HG03469 (cell line): Measurements from ENCODE around the gene ZNF316.

Experiments used
- ATAC-seq: cut with Tn5 transposase; IDR thresholded peaks from one replicate; pipeline ENCODE4 v1.9.1; 2021; ENCODE audit warnings: mild to moderate bottlenecking, moderate library complexity, moderate number of reproducible peaks; ENCODE audit not compliant: unreplicated experiment

The ZNF316 gene

GRCh38 chr7:6636741-6637543, at the start of gene ZNF316:
Gene ZNF316, plus strand, starts transcription at chr7:6637318. Its CDS starts 5,092 bp downstream, at chr7:6642410.
- peak; percentile 36 for ATAC-seq

- ATAC-seq, result no peak
These were observed 48.6 kb upstream of the ZNF316 start for GRCh38 chr7:6588566-6588965.

GRCh38 chr7:6589151-6589828, 47.8 kb upstream of the ZNF316 start:
- ATAC-seq, result no peak

- ATAC-seq, result peak; percentile 75
These were observed 47.1 kb upstream of the ZNF316 start, which contains the start of gene INTS15 for GRCh38 chr7:6589829-6590644. Gene INTS15, plus strand, starts transcription at chr7:6590021. Its CDS starts 263 bp downstream, at chr7:6590284.

- peak; percentile 10 for ATAC-seq
These were observed 46.4 kb upstream of the ZNF316 start for GRCh38 chr7:6590645-6591110.

- ATAC-seq, result no peak
These were observed 37.0 kb upstream of the ZNF316 start for GRCh38 chr7:6600093-6600492.

GRCh38 chr7:6604458-6604857, 32.7 kb upstream of the ZNF316 start:
- no peak for ATAC-seq

- no peak for ATAC-seq
These were observed 30.1 kb upstream of the ZNF316 start for GRCh38 chr7:6606866-6607583.

GRCh38 chr7:6607651-6608051, 29.5 kb upstream of the ZNF316 start:
- no peak for ATAC-seq

- no peak for ATAC-seq
These were observed 29.0 kb upstream of the ZNF316 start for GRCh38 chr7:6608081-6608480.

- no peak for ATAC-seq
These were observed 28.3 kb upstream of the ZNF316 start for GRCh38 chr7:6608794-6609193.

GRCh38 chr7:6612819-6613218, 24.3 kb upstream of the ZNF316 start:
- no peak for ATAC-seq

GRCh38 chr7:6613706-6614105, 23.4 kb upstream of the ZNF316 start:
- no peak for ATAC-seq

- ATAC-seq, result no peak
These were observed 22.0 kb upstream of the ZNF316 start, which contains the start of gene ZNF853 for GRCh38 chr7:6614953-6615722. Gene ZNF853, plus strand, starts transcription at chr7:6615610. Its CDS starts 565 bp downstream, at chr7:6616175.

- ATAC-seq, result no peak
These were observed 21.2 kb upstream of the ZNF316 start for GRCh38 chr7:6615723-6616555.

- no peak for ATAC-seq
These were observed 20.1 kb upstream of the ZNF316 start for GRCh38 chr7:6616854-6617643.

- ATAC-seq, result no peak
These were observed 18.5 kb upstream of the ZNF316 start for GRCh38 chr7:6618621-6619020.

- no peak for ATAC-seq
These were observed 17.2 kb upstream of the ZNF316 start for GRCh38 chr7:6619961-6620360.
